NT2/D1 (cell line): ENCODE measurements around the gene WDR82.

Source experiments
- DNase-seq: peaks from one replicate; pipeline ENCODE4 v3.0.0-alpha.2; 2011; ENCODE audit warnings: low read depth, low spot score
- H3K27me3 ChIP-seq: 2 replicates; pipeline ENCODE4 v1.6.0; 2011; ENCODE audit warnings: mild to moderate bottlenecking; ENCODE audit not compliant: insufficient read length, insufficient read depth
- H3K36me3 ChIP-seq: 2 replicates; pipeline ENCODE4 v1.6.1; 2011; ENCODE audit warnings: mild to moderate bottlenecking, low read length, mixed read lengths; ENCODE audit not compliant: insufficient read depth, insufficient read length
- H3K4me1 ChIP-seq: 2 replicates; pipeline ENCODE4 v1.5.1; 2011; ENCODE audit not compliant: insufficient read depth, insufficient read length
- H3K4me3 ChIP-seq: 2 replicates; pipeline ENCODE4 v1.5.1; 2011; ENCODE audit warnings: low read depth; ENCODE audit not compliant: insufficient read length
- H3K9ac ChIP-seq: 2 replicates; pipeline ENCODE4 v1.6.0; 2011; ENCODE audit warnings: low read depth; ENCODE audit not compliant: insufficient read length
- H3K9me3 ChIP-seq: 2 replicates; pipeline ENCODE4 v1.5.1; 2011; ENCODE audit warnings: mild to moderate bottlenecking, low read length; ENCODE audit not compliant: insufficient read depth
- SUZ12 ChIP-seq: IDR thresholded peaks from 2 replicates; pipeline ENCODE4 v1.6.1; 2011; ENCODE audit not compliant: insufficient read length, insufficient read depth; ENCODE audit errors: extremely low read depth
- YY1 ChIP-seq: IDR thresholded peaks from 2 replicates; pipeline ENCODE4 v1.6.1; 2011; ENCODE audit not compliant: insufficient read length, insufficient read depth
- ZNF274 ChIP-seq: IDR thresholded peaks from 2 replicates; pipeline ENCODE4 v1.6.1; 2011; ENCODE audit warnings: mild to moderate bottlenecking, low read depth, low read length

Gene WDR82

GRCh38 chr3:52295671-52296208 lies 17.3 kb upstream of the WDR82 start:
- H3K4me3 ChIP-seq: no peak overlapping the region
- TF ChIP-seq YY1 (no peak), ZNF274 (no peak), SUZ12 (no peak)
- no peaks in the 10 kb centered on the region for H3K9me3 ChIP-seq
- H3K27me3 ChIP-seq: no peaks in the 10 kb centered on the region
- DNase-seq: no peak
- peaks cover 30% of the 10 kb centered on the region for H3K36me3 ChIP-seq
- no peak overlapping the region for H3K9ac ChIP-seq
- H3K4me1 ChIP-seq: peaks cover 25% of the 10 kb centered on the region

- Histone ChIP-seq H3K9me3 (no peaks in the 10 kb centered on the region), H3K4me3 (no peak overlapping the region), H3K27me3 (no peaks in the 10 kb centered on the region), H3K4me1 (peaks cover 16% of the 10 kb centered on the region), H3K36me3 (peaks cover 35% of the 10 kb centered on the region), H3K9ac (no peak overlapping the region)
- no peak for TF ChIP-seq YY1
- no peak for TF ChIP-seq ZNF274
- no peak for TF ChIP-seq SUZ12
- no peak for DNase-seq
Measured at GRCh38 chr3:52294320-52295150, 16.1 kb upstream of the WDR82 start.

GRCh38 chr3:52293491-52294319 lies 15.3 kb upstream of the WDR82 start:
- H3K4me1 ChIP-seq: peaks cover 11% of the 10 kb centered on the region
- no peak overlapping the region for H3K4me3 ChIP-seq
- H3K27me3 ChIP-seq: no peaks in the 10 kb centered on the region
- TF ChIP-seq ZNF274 (no peak), YY1 (no peak), SUZ12 (no peak)
- H3K9ac ChIP-seq: no peak overlapping the region
- H3K9me3 ChIP-seq: no peaks in the 10 kb centered on the region
- DNase-seq: no peak
- H3K36me3 ChIP-seq: peaks cover 35% of the 10 kb centered on the region

- Histone ChIP-seq H3K9me3 (no peaks in the 10 kb centered on the region), H3K27me3 (no peaks in the 10 kb centered on the region), H3K36me3 (peaks cover 35% of the 10 kb centered on the region), H3K4me3 (no peak overlapping the region), H3K9ac (no peak overlapping the region), H3K4me1 (no peaks in the 10 kb centered on the region)
- TF ChIP-seq SUZ12: no peak
- TF ChIP-seq YY1: no peak
- TF ChIP-seq ZNF274: no peak
- no peak for DNase-seq
Measured at GRCh38 chr3:52292247-52293065, 14.0 kb upstream of the WDR82 start.

GRCh38 chr3:52291508-52292181 lies 13.2 kb upstream of the WDR82 start:
- Histone ChIP-seq H3K9ac (no peak overlapping the region), H3K4me1 (no peaks in the 10 kb centered on the region), H3K27me3 (no peaks in the 10 kb centered on the region), H3K36me3 (peaks cover 35% of the 10 kb centered on the region), H3K4me3 (no peak overlapping the region), H3K9me3 (no peaks in the 10 kb centered on the region)
- no peak for DNase-seq
- TF ChIP-seq SUZ12: no peak
- TF ChIP-seq YY1: no peak
- no peak for TF ChIP-seq ZNF274

GRCh38 chr3:52290596-52291507 lies 12.4 kb upstream of the WDR82 start:
- Histone ChIP-seq H3K9me3 (no peaks in the 10 kb centered on the region), H3K9ac (peak overlapping the region; percentile 14), H3K4me3 (no peak overlapping the region), H3K4me1 (no peaks in the 10 kb centered on the region), H3K36me3 (peaks cover 35% of the 10 kb centered on the region), H3K27me3 (no peaks in the 10 kb centered on the region)
- TF ChIP-seq ZNF274 (no peak), YY1 (no peak), SUZ12 (no peak)
- no peak for DNase-seq
